HFFc6 (cell line): Measurements from ENCODE around the gene ZNF888. TPM values are rescaled to one million over a fixed set of nuclear protein-coding genes. Genes with fewer than 3 reads are reported as not detected.
"Not testable (repeated sequence)": the region's sequence is repeated elsewhere in the genome, so short reads cannot be mapped to it uniquely, and the experiment has no call there.

ENCODE experiments used
- DNase-seq: peaks from one replicate; pipeline ENCODE4 v3.0.0-alpha.2; 2018
- H3K27ac Mint-ChIP-seq: 2 replicates; pipeline ENCODE4 v1.8.0; 2020; ENCODE audit warnings: mild to moderate bottlenecking, mixed read lengths
- H3K27me3 Mint-ChIP-seq: 2 replicates; pipeline ENCODE4 v1.8.0; 2021; ENCODE audit warnings: mild to moderate bottlenecking, moderate library complexity, mixed read lengths; ENCODE audit not compliant: insufficient read depth
- H3K36me3 Mint-ChIP-seq: 2 replicates; pipeline ENCODE4 v1.8.0; 2021; ENCODE audit warnings: low read depth, mixed read lengths
- H3K4me1 Mint-ChIP-seq: 2 replicates; pipeline ENCODE4 v1.8.0; 2020; ENCODE audit warnings: low read depth, mixed read lengths
- H3K4me3 Mint-ChIP-seq: 2 replicates; pipeline ENCODE4 v1.8.0; 2020; ENCODE audit warnings: mild to moderate bottlenecking, moderate library complexity, mixed read lengths
- H3K9me3 Mint-ChIP-seq: 2 replicates; pipeline ENCODE4 v1.8.0; 2020; ENCODE audit warnings: mild to moderate bottlenecking, mixed read lengths
- total RNA-seq, 6 experiments: library from RNA; stranded (reverse); fragmentation: NEBNext Ultra II Directional; extraction: Animal tissue kit (Norgen Biotek cat#: 25700); gene quantifications; 2 replicates in 1 of 6; 3 replicates in 5 of 6; pipeline ENCODE4 v1.2.3, GENCODE V29; 2021
- TF ChIP-seq, protein P1 (sequence below): fragments of 200-600 bp; sonication (generic); IDR thresholded peaks from 2 replicates; pipeline ENCODE4 v1.5.0; 2021; ENCODE audit warnings: antibody characterized with exemption, mild to moderate bottlenecking

Gene ZNF888
- total RNA-seq, 6 experiments from 2014 or later: 2.2 to 3.1 (median 2.8) TPM

DNA sequence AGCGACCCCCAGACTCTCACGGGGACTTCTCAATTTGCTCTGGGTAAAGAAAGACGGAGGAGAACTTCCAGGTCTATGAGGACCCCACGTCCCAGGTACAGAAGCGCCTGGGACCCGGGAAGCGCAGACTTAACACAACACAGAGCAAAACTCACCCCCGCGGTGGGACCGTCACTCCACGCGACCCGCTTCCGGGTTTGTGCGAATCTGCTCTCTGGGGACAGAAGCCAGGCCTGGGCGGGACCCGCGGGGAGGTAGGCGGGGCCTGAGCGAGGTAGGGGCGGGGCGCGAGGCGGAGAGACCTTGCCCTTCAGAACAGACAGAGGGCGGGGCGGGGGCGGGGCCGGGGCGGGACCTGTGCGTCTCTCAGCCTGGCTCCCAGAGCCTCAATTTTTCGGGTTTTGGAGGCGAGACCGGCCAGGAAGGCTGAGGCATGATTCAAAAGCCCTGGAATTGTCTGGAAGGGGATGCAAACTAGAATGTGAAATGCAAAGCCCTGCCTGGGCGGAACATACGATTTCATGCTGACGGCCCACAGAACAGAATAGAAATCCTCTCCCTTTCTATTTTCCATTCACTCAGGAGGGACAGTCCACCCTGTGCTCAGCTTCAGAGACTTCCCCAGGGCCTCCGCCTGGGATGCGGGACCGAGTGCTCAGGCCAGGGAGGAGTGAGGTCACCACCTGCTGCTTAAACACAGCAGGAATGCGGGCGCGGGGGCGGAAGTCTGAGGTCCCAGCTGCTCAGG is 19.3 kb upstream of the ZNF888 start:
- H3K9me3 Mint-ChIP-seq: peaks cover 21% of the 10 kb centered on the region
- peaks cover 19% of the 10 kb centered on the region for H3K4me1 Mint-ChIP-seq
- H3K27ac Mint-ChIP-seq: peak overlapping the region; percentile 87
- TF ChIP-seq, protein P1, sequence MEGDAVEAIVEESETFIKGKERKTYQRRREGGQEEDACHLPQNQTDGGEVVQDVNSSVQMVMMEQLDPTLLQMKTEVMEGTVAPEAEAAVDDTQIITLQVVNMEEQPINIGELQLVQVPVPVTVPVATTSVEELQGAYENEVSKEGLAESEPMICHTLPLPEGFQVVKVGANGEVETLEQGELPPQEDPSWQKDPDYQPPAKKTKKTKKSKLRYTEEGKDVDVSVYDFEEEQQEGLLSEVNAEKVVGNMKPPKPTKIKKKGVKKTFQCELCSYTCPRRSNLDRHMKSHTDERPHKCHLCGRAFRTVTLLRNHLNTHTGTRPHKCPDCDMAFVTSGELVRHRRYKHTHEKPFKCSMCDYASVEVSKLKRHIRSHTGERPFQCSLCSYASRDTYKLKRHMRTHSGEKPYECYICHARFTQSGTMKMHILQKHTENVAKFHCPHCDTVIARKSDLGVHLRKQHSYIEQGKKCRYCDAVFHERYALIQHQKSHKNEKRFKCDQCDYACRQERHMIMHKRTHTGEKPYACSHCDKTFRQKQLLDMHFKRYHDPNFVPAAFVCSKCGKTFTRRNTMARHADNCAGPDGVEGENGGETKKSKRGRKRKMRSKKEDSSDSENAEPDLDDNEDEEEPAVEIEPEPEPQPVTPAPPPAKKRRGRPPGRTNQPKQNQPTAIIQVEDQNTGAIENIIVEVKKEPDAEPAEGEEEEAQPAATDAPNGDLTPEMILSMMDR: no peak
- H3K36me3 Mint-ChIP-seq: peaks cover 19% of the 10 kb centered on the region
- H3K4me3 Mint-ChIP-seq: peak overlapping the region; percentile 91
- DNase-seq: peak; percentile 79
- H3K27me3 Mint-ChIP-seq: no peaks in the 10 kb centered on the region

DNA sequence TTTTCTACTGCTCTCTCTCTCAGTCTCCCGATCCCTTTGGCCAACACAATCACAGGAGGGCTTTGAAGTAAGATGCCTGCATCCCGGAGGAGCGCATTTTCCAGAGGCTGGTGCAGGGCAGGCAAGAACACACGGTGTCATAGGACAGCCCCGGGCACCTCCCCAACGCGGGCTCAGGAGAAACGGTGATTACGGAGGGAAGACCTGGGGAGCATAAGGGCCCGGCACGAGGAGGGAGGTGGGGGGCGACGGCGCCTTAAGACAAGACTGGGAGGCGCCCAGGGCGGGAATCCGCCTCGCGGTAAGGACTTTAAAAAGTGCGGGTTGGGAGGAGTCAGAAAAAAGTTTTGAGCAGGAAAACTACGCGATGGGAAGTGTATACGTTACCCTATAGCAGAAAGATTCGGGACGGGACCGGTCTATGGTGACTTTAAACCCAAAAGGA is 18.7 kb upstream of the ZNF888 start:
- DNase-seq: peak; percentile 10

DNA sequence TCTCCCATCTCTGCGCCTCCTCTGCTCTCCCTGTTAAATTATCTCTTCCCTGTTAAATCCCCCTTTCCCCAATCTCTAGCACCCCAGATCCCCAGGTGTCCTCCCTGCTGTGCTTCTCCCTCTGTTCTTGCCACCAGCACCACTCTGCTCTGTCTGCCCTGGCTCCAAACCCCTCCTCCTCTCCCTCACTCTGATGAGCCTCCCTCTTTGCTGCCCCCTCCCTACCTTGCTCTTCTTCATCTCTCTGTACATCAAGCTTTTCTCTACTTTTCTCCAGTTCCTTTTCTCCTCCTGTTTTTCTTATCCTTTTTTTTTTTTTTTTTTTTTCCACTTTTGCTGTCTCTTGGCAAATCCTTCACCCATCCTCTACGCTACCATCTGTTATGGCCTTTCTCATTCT is 18.3 kb upstream of the ZNF888 start:
- peak overlapping the region; percentile 91 for H3K4me3 Mint-ChIP-seq
- not testable (repeated sequence) for H3K27me3 Mint-ChIP-seq, DNase-seq
- peaks cover 19% of the 10 kb centered on the region for H3K9me3 Mint-ChIP-seq
- H3K4me1 Mint-ChIP-seq: peaks cover 19% of the 10 kb centered on the region
- H3K27ac Mint-ChIP-seq: peak overlapping the region; percentile 87
- peaks cover 25% of the 10 kb centered on the region for H3K36me3 Mint-ChIP-seq

More for the DNA sequence above, 18.7 kb upstream of the ZNF888 start:
- Mint-ChIP-seq H3K9me3 (peaks cover 17% of the 10 kb centered on the region), H3K4me1 (peaks cover 19% of the 10 kb centered on the region), H3K4me3 (peak overlapping the region; percentile 91), H3K27ac (peak overlapping the region; percentile 87), H3K27me3 (no peaks in the 10 kb centered on the region), H3K36me3 (peaks cover 21% of the 10 kb centered on the region)
- TF ChIP-seq, protein P1: no peak

DNA sequence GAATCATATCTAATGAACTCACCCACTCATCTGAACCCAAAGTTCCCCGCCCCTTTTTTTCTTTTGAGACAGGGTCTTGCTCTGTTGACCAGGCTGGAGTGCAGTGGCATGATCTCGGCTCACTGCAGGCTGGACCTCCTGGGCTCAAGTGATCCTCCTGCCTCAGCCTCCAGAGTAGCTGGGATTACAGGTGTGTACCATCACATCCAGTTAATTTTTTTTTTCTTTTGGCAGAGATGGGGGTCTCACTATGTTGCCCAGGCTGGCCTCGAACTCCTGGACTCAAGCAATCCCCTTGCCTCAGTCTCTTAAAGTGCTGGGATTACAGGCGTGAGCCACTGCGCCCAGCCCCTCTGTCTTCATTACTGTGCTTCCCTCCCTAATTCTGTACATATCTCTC is 17.7 kb upstream of the ZNF888 start:
- DNase-seq, H3K27me3 Mint-ChIP-seq, H3K27ac Mint-ChIP-seq: not testable (repeated sequence)
- H3K4me3 Mint-ChIP-seq: peak overlapping the region; percentile 91
- peaks cover 17% of the 10 kb centered on the region for H3K9me3 Mint-ChIP-seq
- H3K36me3 Mint-ChIP-seq: peaks cover 27% of the 10 kb centered on the region
- H3K4me1 Mint-ChIP-seq: peaks cover 19% of the 10 kb centered on the region

DNA sequence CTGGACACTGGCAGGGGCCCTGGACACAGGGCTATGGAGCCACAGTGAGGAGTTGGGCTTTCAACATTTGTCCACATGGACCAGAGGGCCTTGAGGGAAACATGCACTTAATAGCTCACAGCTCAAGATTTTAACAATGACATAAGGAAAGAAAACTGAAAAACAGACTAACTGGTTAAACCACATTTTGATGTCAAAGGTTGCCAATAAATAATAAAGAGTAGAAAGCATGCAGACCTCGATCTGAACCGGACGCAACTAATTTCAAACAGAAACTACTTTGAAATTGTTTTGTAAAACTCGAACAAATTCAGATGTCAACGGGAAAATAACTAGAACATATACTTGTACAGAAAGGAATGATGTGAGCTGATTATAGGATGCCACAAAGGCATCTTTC is 15.5 kb upstream of the ZNF888 start:
- Mint-ChIP-seq H3K27me3 (no peaks in the 10 kb centered on the region), H3K4me1 (peaks cover 19% of the 10 kb centered on the region), H3K27ac (peak overlapping the region; percentile 9; the same call in 1 of the 2 replicates), H3K4me3 (peak overlapping the region; percentile 69), H3K36me3 (peaks cover 34% of the 10 kb centered on the region), H3K9me3 (peaks cover 15% of the 10 kb centered on the region; the same call in 1 of the 2 replicates)
- DNase-seq: no peak
- TF ChIP-seq, protein P1: no peak

DNA sequence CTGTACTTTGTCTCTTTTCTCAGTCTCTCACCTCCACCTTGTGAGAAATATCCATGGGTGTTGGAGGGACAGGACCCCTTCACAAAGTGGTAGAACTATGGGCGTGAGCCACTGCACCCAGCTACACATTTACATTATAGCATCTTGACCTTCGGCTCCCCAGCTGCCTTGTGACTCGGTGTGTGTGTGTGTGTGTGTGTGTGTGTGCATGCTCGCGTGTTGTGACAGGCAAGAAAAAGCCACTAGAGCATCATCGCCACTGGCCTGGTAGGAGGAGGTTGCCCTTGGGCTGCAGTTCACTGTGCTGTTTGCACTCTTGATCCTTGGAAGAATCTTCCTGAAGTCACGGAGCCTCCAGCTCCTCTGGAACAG is 13.7 kb upstream of the ZNF888 start:
- DNase-seq: no peak
- Mint-ChIP-seq H3K27me3 (no peaks in the 10 kb centered on the region), H3K27ac (no peak overlapping the region), H3K4me1 (peaks cover 18% of the 10 kb centered on the region), H3K4me3 (no peak overlapping the region), H3K9me3 (peaks cover 22% of the 10 kb centered on the region), H3K36me3 (peaks cover 49% of the 10 kb centered on the region)
- TF ChIP-seq, protein P1: no peak
